NB4 (cell line): ENCODE results near the gene CLNK.

Experiments used
- POLR2A ChIP-seq: IDR thresholded peaks from 2 replicates; pipeline ENCODE4 v1.6.1; 2011; ENCODE audit warnings: mild to moderate bottlenecking; ENCODE audit not compliant: insufficient read length; ENCODE audit errors: extremely low read depth
- TF ChIP-seq, protein P1 (sequence below): IDR thresholded peaks from one replicate; pipeline ENCODE4 v1.5.1; 2012; ENCODE audit warnings: low read depth, low read length

GRCh38 chr4:10458177-10458576, 226.4 kb downstream of the CLNK start:
- TF ChIP-seq, protein P1, sequence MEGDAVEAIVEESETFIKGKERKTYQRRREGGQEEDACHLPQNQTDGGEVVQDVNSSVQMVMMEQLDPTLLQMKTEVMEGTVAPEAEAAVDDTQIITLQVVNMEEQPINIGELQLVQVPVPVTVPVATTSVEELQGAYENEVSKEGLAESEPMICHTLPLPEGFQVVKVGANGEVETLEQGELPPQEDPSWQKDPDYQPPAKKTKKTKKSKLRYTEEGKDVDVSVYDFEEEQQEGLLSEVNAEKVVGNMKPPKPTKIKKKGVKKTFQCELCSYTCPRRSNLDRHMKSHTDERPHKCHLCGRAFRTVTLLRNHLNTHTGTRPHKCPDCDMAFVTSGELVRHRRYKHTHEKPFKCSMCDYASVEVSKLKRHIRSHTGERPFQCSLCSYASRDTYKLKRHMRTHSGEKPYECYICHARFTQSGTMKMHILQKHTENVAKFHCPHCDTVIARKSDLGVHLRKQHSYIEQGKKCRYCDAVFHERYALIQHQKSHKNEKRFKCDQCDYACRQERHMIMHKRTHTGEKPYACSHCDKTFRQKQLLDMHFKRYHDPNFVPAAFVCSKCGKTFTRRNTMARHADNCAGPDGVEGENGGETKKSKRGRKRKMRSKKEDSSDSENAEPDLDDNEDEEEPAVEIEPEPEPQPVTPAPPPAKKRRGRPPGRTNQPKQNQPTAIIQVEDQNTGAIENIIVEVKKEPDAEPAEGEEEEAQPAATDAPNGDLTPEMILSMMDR = no peak
- no peak for TF ChIP-seq POLR2A
